Measurements from ENCODE around the gene ESYT1. TPM values are rescaled to one million over a fixed set of nuclear protein-coding genes. Genes with fewer than 3 reads are reported as not detected.

The ESYT1 gene
- total RNA-seq, 2 experiments from 2014 or later, result 225 to 241 TPM

- H3K27ac Mint-ChIP-seq, result no peak overlapping the region
- ATAC-seq, result no peak
These were observed 40.8 kb upstream of the ESYT1 start for GRCh38 chr12:56087220-56087619.

GRCh38 chr12:56097738-56098137 is 30.3 kb upstream of the ESYT1 start:
- no peak overlapping the region for H3K27ac Mint-ChIP-seq
- H3K4me3 Mint-ChIP-seq, result no peak overlapping the region
- ATAC-seq (no peak), DNase-seq (no peak)
- H3K36me3 Mint-ChIP-seq, result peaks cover 3% of the 10 kb centered on the region
- no peaks in the 10 kb centered on the region for H3K9me3 Mint-ChIP-seq (ENCODE audit: low read depth)
- peaks cover 8% of the 10 kb centered on the region for H3K27me3 Mint-ChIP-seq
- CTCF ChIA-PET, result interaction anchor here (1.3 to 8.6 kb wide), 2 partner anchors 10 to 359 kb away, joined by 3 to 97 read pairs; no protein-coding TSS in a partner anchor
- H3K4me1 Mint-ChIP-seq, result peaks cover 15% of the 10 kb centered on the region

More at GRCh38 chr12:56087220-56087619, 40.8 kb upstream of the ESYT1 start:
- Mint-ChIP-seq H3K9me3 (ENCODE audit: low read depth) (no peaks in the 10 kb centered on the region), H3K4me1 (peaks cover 1% of the 10 kb centered on the region), H3K4me3 (no peak overlapping the region), H3K27me3 (peaks cover 13% of the 10 kb centered on the region), H3K36me3 (no peaks in the 10 kb centered on the region)
- no peak for DNase-seq
- CTCF ChIA-PET, result interaction anchor here (9.0 kb wide), 1 partner anchor 15 kb away, joined by 97 read pairs; the partner anchor contains the start of gene PA2G4

GRCh38 chr12:56098592-56098991 is 29.5 kb upstream of the ESYT1 start:
- ATAC-seq, result no peak
- H3K27ac Mint-ChIP-seq, result no peak overlapping the region
- peaks cover 7% of the 10 kb centered on the region for H3K27me3 Mint-ChIP-seq
- peaks cover 22% of the 10 kb centered on the region for H3K4me1 Mint-ChIP-seq
- no peak for DNase-seq
- no peaks in the 10 kb centered on the region for H3K9me3 Mint-ChIP-seq (ENCODE audit: low read depth)
- peaks cover 3% of the 10 kb centered on the region for H3K36me3 Mint-ChIP-seq
- CTCF ChIA-PET, result interaction anchor here (0.7 to 8.6 kb wide), 3 partner anchors 11 to 360 kb away, joined by 3 to 97 read pairs (median 3); no protein-coding TSS in a partner anchor
- no peak overlapping the region for H3K4me3 Mint-ChIP-seq

- Mint-ChIP-seq H3K27ac (no peak overlapping the region), H3K4me1 (peaks cover 25% of the 10 kb centered on the region), H3K4me3 (no peak overlapping the region), H3K9me3 (ENCODE audit: low read depth) (no peaks in the 10 kb centered on the region), H3K36me3 (peaks cover 7% of the 10 kb centered on the region), H3K27me3 (peaks cover 7% of the 10 kb centered on the region)
- CTCF ChIA-PET, result interaction anchor here (1.1 to 8.6 kb wide), 3 partner anchors 12 to 104 kb away, joined by 3 to 97 read pairs (median 11); partner anchors contain the start of gene ERBB3
- ATAC-seq (no peak), DNase-seq (no peak)
These were observed 28.3 kb upstream of the ESYT1 start for GRCh38 chr12:56099787-56100186.

GRCh38 chr12:56101045-56101444 is 27.0 kb upstream of the ESYT1 start:
- Mint-ChIP-seq H3K27ac (no peak overlapping the region), H3K9me3 (ENCODE audit: low read depth) (no peaks in the 10 kb centered on the region), H3K4me3 (no peak overlapping the region), H3K27me3 (peaks cover 7% of the 10 kb centered on the region), H3K36me3 (peaks cover 14% of the 10 kb centered on the region), H3K4me1 (peaks cover 29% of the 10 kb centered on the region)
- CTCF ChIA-PET, result interaction anchor here (0.7 to 8.6 kb wide), 4 partner anchors 13 to 103 kb away, joined by 3 to 97 read pairs (median 7); partner anchors contain the start of gene ERBB3
- no peak for ATAC-seq
- DNase-seq, result no peak

- CTCF ChIA-PET, result interaction anchor here (0.9 to 8.6 kb wide), 9 partner anchors 8 to 87 kb away, joined by 3 to 97 read pairs (median 11); partner anchors contain the start of genes ERBB3, SMARCC2 and ZC3H10
- H3K36me3 Mint-ChIP-seq, result peaks cover 27% of the 10 kb centered on the region
- no peaks in the 10 kb centered on the region for H3K27me3 Mint-ChIP-seq
- ATAC-seq (no peak), DNase-seq (no peak)
- H3K27ac Mint-ChIP-seq, result peak overlapping the region; percentile 98
- H3K4me3 Mint-ChIP-seq, result peak overlapping the region; percentile 99
- H3K4me1 Mint-ChIP-seq, result peaks cover 42% of the 10 kb centered on the region
- H3K9me3 Mint-ChIP-seq (ENCODE audit: low read depth), result no peaks in the 10 kb centered on the region
These were observed 25.4 kb upstream of the ESYT1 start for GRCh38 chr12:56102683-56103065.

GRCh38 chr12:56103066-56103711 is 24.9 kb upstream of the ESYT1 start:
- Mint-ChIP-seq H3K9me3 (ENCODE audit: low read depth) (no peaks in the 10 kb centered on the region), H3K36me3 (peaks cover 31% of the 10 kb centered on the region), H3K27me3 (no peaks in the 10 kb centered on the region), H3K27ac (peak overlapping the region; percentile 98), H3K4me1 (peaks cover 44% of the 10 kb centered on the region), H3K4me3 (peak overlapping the region; percentile 99)
- DNase-seq (peak; percentile 68), ATAC-seq (no peak)
- CTCF ChIA-PET, result interaction anchor here (0.6 to 8.6 kb wide), 14 partner anchors 8 to 1258 kb away, joined by 3 to 97 read pairs (median 11); partner anchors contain the start of genes ERBB3, ESYT1, RPL41 and SMARCC2

- Mint-ChIP-seq H3K27me3 (no peaks in the 10 kb centered on the region), H3K27ac (peak overlapping the region; percentile 98), H3K9me3 (ENCODE audit: low read depth) (no peaks in the 10 kb centered on the region), H3K36me3 (peaks cover 36% of the 10 kb centered on the region), H3K4me3 (peak overlapping the region; percentile 99), H3K4me1 (peaks cover 44% of the 10 kb centered on the region)
- ATAC-seq (no peak), DNase-seq (no peak)
- CTCF ChIA-PET, result interaction anchor here (0.5 to 8.6 kb wide), 20 partner anchors 9 to 521 kb away, joined by 3 to 97 read pairs (median 8); partner anchors contain the start of genes ERBB3, ESYT1, IKZF4 and RNF41
These were observed 24.3 kb upstream of the ESYT1 start for GRCh38 chr12:56103823-56104108.

GRCh38 chr12:56104109-56104814 is 23.8 kb upstream of the ESYT1 start, which contains the start of gene PA2G4:
Gene PA2G4 (plus strand): TSS chr12:56104559. CDS start chr12:56104738, 179 bp downstream.
- Mint-ChIP-seq H3K4me3 (peak within 1 kb of the TSS; percentile 99), H3K9me3 (ENCODE audit: low read depth) (no peaks in the 10 kb centered on the region), H3K27ac (peak within 1 kb of the TSS; percentile 98), H3K4me1 (peaks cover 44% of the 10 kb centered on the region), H3K27me3 (no peaks in the 10 kb centered on the region), H3K36me3 (peaks cover 39% of the 10 kb centered on the region)
- CTCF ChIA-PET, result interaction anchor here (0.5 to 8.6 kb wide), 24 partner anchors 9 to 520 kb away, joined by 3 to 97 read pairs (median 6); partner anchors contain the start of genes CD63, ERBB3, ESYT1 and IKZF4
- peak; percentile 92 for ATAC-seq
- peak; percentile 100 for DNase-seq

- peak overlapping the region; percentile 99 for H3K4me3 Mint-ChIP-seq
- H3K36me3 Mint-ChIP-seq, result peaks cover 43% of the 10 kb centered on the region
- CTCF ChIA-PET, result interaction anchor here (0.7 to 8.6 kb wide), 21 partner anchors 8 to 375 kb away, joined by 3 to 97 read pairs (median 8); partner anchors contain the start of genes CD63, ERBB3, ESYT1 and IKZF4
- no peaks in the 10 kb centered on the region for H3K9me3 Mint-ChIP-seq (ENCODE audit: low read depth)
- H3K4me1 Mint-ChIP-seq, result peaks cover 44% of the 10 kb centered on the region
- H3K27ac Mint-ChIP-seq, result peak overlapping the region; percentile 98
- peak; percentile 8 for ATAC-seq
- peak; percentile 63 for DNase-seq
- H3K27me3 Mint-ChIP-seq, result no peaks in the 10 kb centered on the region
These were observed 23.1 kb upstream of the ESYT1 start for GRCh38 chr12:56104815-56105608.

GRCh38 chr12:56105609-56105902 is 22.5 kb upstream of the ESYT1 start:
- Mint-ChIP-seq H3K4me3 (peak overlapping the region; percentile 99), H3K27me3 (no peaks in the 10 kb centered on the region), H3K36me3 (peaks cover 48% of the 10 kb centered on the region), H3K9me3 (ENCODE audit: low read depth) (no peaks in the 10 kb centered on the region), H3K27ac (peak overlapping the region; percentile 98), H3K4me1 (peaks cover 44% of the 10 kb centered on the region)
- no peak for ATAC-seq
- CTCF ChIA-PET, result interaction anchor here (1.0 to 8.6 kb wide), 10 partner anchors 13 to 367 kb away, joined by 3 to 97 read pairs (median 12); partner anchors contain the start of genes ERBB3, RPL41, SMARCC2 and ZC3H10
- no peak for DNase-seq

- H3K9me3 Mint-ChIP-seq (ENCODE audit: low read depth), result no peaks in the 10 kb centered on the region
- H3K36me3 Mint-ChIP-seq, result peaks cover 60% of the 10 kb centered on the region
- DNase-seq (no peak), ATAC-seq (no peak)
- CTCF ChIA-PET, result interaction anchor here (1.1 to 6.4 kb wide), 7 partner anchors 8 to 133 kb away, joined by 3 to 66 read pairs (median 3); partner anchors contain the start of genes RAB5B, RPL41 and ZC3H10
- H3K4me3 Mint-ChIP-seq, result peak overlapping the region; percentile 21
- H3K27me3 Mint-ChIP-seq, result no peaks in the 10 kb centered on the region
- peak overlapping the region; percentile 76 for H3K27ac Mint-ChIP-seq
- H3K4me1 Mint-ChIP-seq, result peaks cover 34% of the 10 kb centered on the region
These were observed 20.8 kb upstream of the ESYT1 start for GRCh38 chr12:56107242-56107641.

All from activated CD8-positive, alpha-beta memory T cell treated with anti-CD3 and anti-CD28 coated beads, Interleukin-2, amount 10 ng/mL, durations not matched to agents 7 days and 5 days (primary cell).